ENCODE data around the gene ALG8. TPM values are rescaled to one million over a fixed set of nuclear protein-coding genes. Genes with fewer than 3 reads are reported as not detected.

Gene ALG8
- polyA plus RNA-seq, 1 donor (not counting 4 experiments of a cell fraction or from before 2014, with no cell fraction given): 71.8 TPM

DNA sequence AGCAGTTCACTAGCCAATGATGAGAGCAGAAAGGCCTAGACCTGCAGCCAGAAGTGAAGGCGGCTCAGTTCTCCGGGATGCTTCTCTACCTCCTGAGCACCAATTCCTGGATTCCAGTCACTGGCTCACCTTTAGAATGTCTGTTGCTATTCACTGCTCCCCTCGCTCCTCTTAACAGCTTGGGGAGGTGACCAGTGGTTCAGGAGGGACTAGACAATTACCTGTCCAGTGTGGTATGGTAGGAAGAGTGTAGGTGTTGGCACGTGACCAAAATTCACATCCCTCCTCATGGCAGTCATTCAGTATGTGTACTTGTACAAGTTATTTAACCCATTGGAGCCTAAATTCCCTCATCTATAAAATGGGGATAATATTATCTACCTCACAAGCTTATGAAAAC is 71.7 kb downstream of the ALG8 start:
- Histone ChIP-seq H2AFZ (ENCODE audit: control insufficient read depth, low read length) (no peak overlapping the region), H3K4me3 (ENCODE audit: control insufficient read depth in 2 of 3, extremely low read depth in 1 of 3, insufficient read depth in 2 of 3, low read depth in 1 of 3, low read length in 3 of 3) (no peak overlapping the region), H3K27ac (ENCODE audit: control insufficient read depth, insufficient read depth, low read length) (no peak overlapping the region), H3K4me2 (ENCODE audit: control insufficient read depth, extremely low read depth, insufficient read depth, low read depth, low read length) (no peak overlapping the region), H3K79me2 (ENCODE audit: control insufficient read depth, insufficient read depth, low read length) (peaks cover 10% of the 10 kb centered on the region), H4K20me1 (ENCODE audit: control insufficient read depth, extremely low read depth, insufficient read depth, low read length) (no peaks in the 10 kb centered on the region), H3K36me3 (ENCODE audit: control insufficient read depth in 2 of 2, extremely low read depth in 1 of 2, insufficient read depth in 2 of 2, low read length in 2 of 2) (peaks cover 10 to 12% of the 10 kb centered on the region in 2 experiments), H3K9me1 (ENCODE audit: control insufficient read depth, extremely low read depth, insufficient read depth, low read length) (no peaks in the 10 kb centered on the region), H3K4me1 (ENCODE audit: control insufficient read depth, extremely low read depth, insufficient read depth, low read length) (no peaks in the 10 kb centered on the region), H3K9ac (ENCODE audit: control insufficient read depth, extremely low read depth, insufficient read depth, low read length) (no peak overlapping the region), H3K27me3 (ENCODE audit: control insufficient read depth, extremely low read depth, insufficient read depth, low read length) (no peaks in the 10 kb centered on the region), H3K9me3 (ENCODE audit: control insufficient read depth, low read depth, low read length) (no peaks in the 10 kb centered on the region)
- no peak for FAIRE-seq
- no peak for DNase-seq (ENCODE audit: low read depth, low spot score)
- TF ChIP-seq, protein P1, sequence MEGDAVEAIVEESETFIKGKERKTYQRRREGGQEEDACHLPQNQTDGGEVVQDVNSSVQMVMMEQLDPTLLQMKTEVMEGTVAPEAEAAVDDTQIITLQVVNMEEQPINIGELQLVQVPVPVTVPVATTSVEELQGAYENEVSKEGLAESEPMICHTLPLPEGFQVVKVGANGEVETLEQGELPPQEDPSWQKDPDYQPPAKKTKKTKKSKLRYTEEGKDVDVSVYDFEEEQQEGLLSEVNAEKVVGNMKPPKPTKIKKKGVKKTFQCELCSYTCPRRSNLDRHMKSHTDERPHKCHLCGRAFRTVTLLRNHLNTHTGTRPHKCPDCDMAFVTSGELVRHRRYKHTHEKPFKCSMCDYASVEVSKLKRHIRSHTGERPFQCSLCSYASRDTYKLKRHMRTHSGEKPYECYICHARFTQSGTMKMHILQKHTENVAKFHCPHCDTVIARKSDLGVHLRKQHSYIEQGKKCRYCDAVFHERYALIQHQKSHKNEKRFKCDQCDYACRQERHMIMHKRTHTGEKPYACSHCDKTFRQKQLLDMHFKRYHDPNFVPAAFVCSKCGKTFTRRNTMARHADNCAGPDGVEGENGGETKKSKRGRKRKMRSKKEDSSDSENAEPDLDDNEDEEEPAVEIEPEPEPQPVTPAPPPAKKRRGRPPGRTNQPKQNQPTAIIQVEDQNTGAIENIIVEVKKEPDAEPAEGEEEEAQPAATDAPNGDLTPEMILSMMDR (optimal IDR thresholded peaks at IDR 0.05 in 1 of 3, IDR thresholded peaks at IDR 0.05 in 1 of 3, conservative IDR thresholded peaks at IDR 0.05 in 1 of 3; ENCODE audit: extremely low read depth in 1 of 3, insufficient read depth in 2 of 3, low read length in 3 of 3): no peak
- no peak for TF ChIP-seq EZH2 (IDR thresholded peaks at IDR 0.05; ENCODE audit: low read length)
- dilution Hi-C loops (cut with MboI; ENCODE audit: extremely low pct_ligation_motif_present, low sequenced_read_pairs): no loop called here

DNA sequence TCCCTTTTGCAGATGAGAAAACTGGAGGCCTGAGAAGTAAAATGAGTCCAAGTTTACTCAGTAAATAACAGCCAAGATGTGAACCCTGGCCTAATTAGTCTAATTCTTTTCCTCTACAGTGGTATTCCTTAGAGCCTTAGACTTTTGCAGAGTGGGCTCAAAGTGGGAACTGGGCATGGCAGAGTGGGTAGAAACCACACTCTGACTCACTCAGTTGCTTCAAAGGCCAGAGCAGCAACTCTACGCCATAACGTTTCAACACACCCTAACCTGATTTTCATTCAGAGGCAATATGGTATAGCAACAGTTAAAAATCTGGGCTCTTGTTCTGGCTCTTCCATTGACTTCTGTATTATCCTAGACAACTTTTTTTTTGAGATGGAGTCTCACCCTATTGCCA is 73.0 kb downstream of the ALG8 start:
- H2AFZ ChIP-seq (ENCODE audit: control insufficient read depth, low read length): no peak overlapping the region
- FAIRE-seq (no peak), DNase-seq (ENCODE audit: low read depth, low spot score) (no peak)
- no peaks in the 10 kb centered on the region for H3K4me1 ChIP-seq (ENCODE audit: control insufficient read depth, extremely low read depth, insufficient read depth, low read length)
- no peak overlapping the region for H3K4me3 ChIP-seq (ENCODE audit: control insufficient read depth in 2 of 3, extremely low read depth in 1 of 3, insufficient read depth in 2 of 3, low read depth in 1 of 3, low read length in 3 of 3)
- H3K27me3 ChIP-seq (ENCODE audit: control insufficient read depth, extremely low read depth, insufficient read depth, low read length): no peaks in the 10 kb centered on the region
- no peak overlapping the region for H3K9ac ChIP-seq (ENCODE audit: control insufficient read depth, extremely low read depth, insufficient read depth, low read length)
- H3K9me1 ChIP-seq (ENCODE audit: control insufficient read depth, extremely low read depth, insufficient read depth, low read length): no peaks in the 10 kb centered on the region
- peaks cover 1% of the 10 kb centered on the region for H3K79me2 ChIP-seq (ENCODE audit: control insufficient read depth, insufficient read depth, low read length)
- dilution Hi-C loops (cut with MboI; ENCODE audit: extremely low pct_ligation_motif_present, low sequenced_read_pairs): no loop called here
- no peak overlapping the region for H3K4me2 ChIP-seq (ENCODE audit: control insufficient read depth, extremely low read depth, insufficient read depth, low read depth, low read length)
- no peaks in the 10 kb centered on the region for H3K9me3 ChIP-seq (ENCODE audit: control insufficient read depth, low read depth, low read length)
- peaks cover 9 to 10% of the 10 kb centered on the region in 2 experiments for H3K36me3 ChIP-seq (ENCODE audit: control insufficient read depth in 2 of 2, extremely low read depth in 1 of 2, insufficient read depth in 2 of 2, low read length in 2 of 2)
- TF ChIP-seq, protein P1 (optimal IDR thresholded peaks at IDR 0.05 in 1 of 3, IDR thresholded peaks at IDR 0.05 in 1 of 3, conservative IDR thresholded peaks at IDR 0.05 in 1 of 3; ENCODE audit: extremely low read depth in 1 of 3, insufficient read depth in 2 of 3, low read length in 3 of 3): no peak
- no peak for TF ChIP-seq EZH2 (IDR thresholded peaks at IDR 0.05; ENCODE audit: low read length)
- H3K27ac ChIP-seq (ENCODE audit: control insufficient read depth, insufficient read depth, low read length): no peak overlapping the region
- no peaks in the 10 kb centered on the region for H4K20me1 ChIP-seq (ENCODE audit: control insufficient read depth, extremely low read depth, insufficient read depth, low read length)

Data from keratinocyte (primary cell).